ENCODE data around the gene LPP. TPM values are rescaled to one million over a fixed set of nuclear protein-coding genes. Genes with fewer than 3 reads are reported as not detected.

The LPP gene
- total RNA-seq, 1 donor from 2014 or later, result 222 TPM

- no peak for DNase-seq (ENCODE audit: low read depth)
- Mint-ChIP-seq H3K4me3 (ENCODE audit: unreplicated experiment) (no peak overlapping the region), H3K36me3 (ENCODE audit: low read depth, unreplicated experiment) (peaks cover 2% of the 10 kb centered on the region), H3K27me3 (ENCODE audit: low read depth, unreplicated experiment) (no peaks in the 10 kb centered on the region), H3K9me3 (ENCODE audit: unreplicated experiment) (no peaks in the 10 kb centered on the region), H3K27ac (ENCODE audit: unreplicated experiment) (no peak overlapping the region), H3K4me1 (ENCODE audit: low read depth, unreplicated experiment) (peaks cover 4% of the 10 kb centered on the region)
- Histone ChIP-seq H3K4me3 (ENCODE audit: insufficient read depth, low read depth, low read length) (no peak overlapping the region), H3K27me3 (ENCODE audit: insufficient read depth, low read length) (no peaks in the 10 kb centered on the region), H2AFZ (ENCODE audit: low read depth, low read length) (no peak overlapping the region), H4K20me1 (ENCODE audit: insufficient read depth, low read length) (peaks cover 37% of the 10 kb centered on the region), H3K27ac (ENCODE audit: low read depth, low read length) (no peak overlapping the region), H3K36me3 (ENCODE audit: insufficient read depth, low read length) (no peaks in the 10 kb centered on the region), H3K4me1 (ENCODE audit: insufficient read depth, low read length) (no peaks in the 10 kb centered on the region), H3K9me3 (ENCODE audit: insufficient read depth, low read depth, low read length) (no peaks in the 10 kb centered on the region), H3K4me2 (ENCODE audit: low read length) (no peak overlapping the region), H3K79me2 (ENCODE audit: insufficient read depth, low read length) (peaks cover 20% of the 10 kb centered on the region), H3K9ac (ENCODE audit: low read length) (no peak overlapping the region)
- no peak for FAIRE-seq
- TF ChIP-seq EZH2 (IDR thresholded peaks at IDR 0.05; ENCODE audit: insufficient read depth, low read length), result no peak
- TF ChIP-seq CTCF (IDR thresholded peaks at IDR 0.05; ENCODE audit: insufficient read depth, low read depth, low read length), result no peak
These were observed 580.4 kb downstream of the LPP start for GRCh38 chr3:188734395-188734794.

GRCh38 chr3:188739511-188739910 lies 585.6 kb downstream of the LPP start:
- Histone ChIP-seq H3K27ac (ENCODE audit: low read depth, low read length) (no peak overlapping the region), H3K4me1 (ENCODE audit: insufficient read depth, low read length) (no peaks in the 10 kb centered on the region), H3K4me3 (ENCODE audit: insufficient read depth, low read depth, low read length) (no peak overlapping the region), H2AFZ (ENCODE audit: low read depth, low read length) (no peak overlapping the region), H3K4me2 (ENCODE audit: low read length) (no peak overlapping the region), H3K79me2 (ENCODE audit: insufficient read depth, low read length) (peaks cover 35% of the 10 kb centered on the region), H3K36me3 (ENCODE audit: insufficient read depth, low read length) (no peaks in the 10 kb centered on the region), H3K9ac (ENCODE audit: low read length) (no peak overlapping the region), H4K20me1 (ENCODE audit: insufficient read depth, low read length) (peaks cover 39% of the 10 kb centered on the region), H3K27me3 (ENCODE audit: insufficient read depth, low read length) (no peaks in the 10 kb centered on the region), H3K9me3 (ENCODE audit: insufficient read depth, low read depth, low read length) (no peaks in the 10 kb centered on the region)
- H3K4me3 Mint-ChIP-seq (ENCODE audit: unreplicated experiment), result no peak overlapping the region
- FAIRE-seq, result no peak
- no peaks in the 10 kb centered on the region for H3K27me3 Mint-ChIP-seq (ENCODE audit: low read depth, unreplicated experiment)
- H3K36me3 Mint-ChIP-seq (ENCODE audit: low read depth, unreplicated experiment), result no peaks in the 10 kb centered on the region
- TF ChIP-seq EZH2 (IDR thresholded peaks at IDR 0.05; ENCODE audit: insufficient read depth, low read length) (no peak), CTCF (IDR thresholded peaks at IDR 0.05; ENCODE audit: insufficient read depth, low read depth, low read length) (no peak)
- peaks cover 4% of the 10 kb centered on the region for H3K4me1 Mint-ChIP-seq (ENCODE audit: low read depth, unreplicated experiment)
- no peak overlapping the region for H3K27ac Mint-ChIP-seq (ENCODE audit: unreplicated experiment)
- DNase-seq (ENCODE audit: low read depth), result no peak
- no peaks in the 10 kb centered on the region for H3K9me3 Mint-ChIP-seq (ENCODE audit: unreplicated experiment)

- Histone ChIP-seq H3K9me3 (ENCODE audit: insufficient read depth, low read depth, low read length) (no peaks in the 10 kb centered on the region), H4K20me1 (ENCODE audit: insufficient read depth, low read length) (peaks cover 34% of the 10 kb centered on the region), H3K27ac (ENCODE audit: low read depth, low read length) (no peak overlapping the region), H3K4me1 (ENCODE audit: insufficient read depth, low read length) (no peaks in the 10 kb centered on the region), H2AFZ (ENCODE audit: low read depth, low read length) (no peak overlapping the region), H3K4me2 (ENCODE audit: low read length) (no peak overlapping the region), H3K27me3 (ENCODE audit: insufficient read depth, low read length) (no peaks in the 10 kb centered on the region), H3K36me3 (ENCODE audit: insufficient read depth, low read length) (no peaks in the 10 kb centered on the region), H3K9ac (ENCODE audit: low read length) (no peak overlapping the region), H3K4me3 (ENCODE audit: insufficient read depth, low read depth, low read length) (no peak overlapping the region), H3K79me2 (ENCODE audit: insufficient read depth, low read length) (peaks cover 30% of the 10 kb centered on the region)
- DNase-seq (ENCODE audit: low read depth), result no peak
- Mint-ChIP-seq H3K27ac (ENCODE audit: unreplicated experiment) (no peak overlapping the region), H3K9me3 (ENCODE audit: unreplicated experiment) (no peaks in the 10 kb centered on the region), H3K4me1 (ENCODE audit: low read depth, unreplicated experiment) (peaks cover 4% of the 10 kb centered on the region), H3K4me3 (ENCODE audit: unreplicated experiment) (no peak overlapping the region), H3K36me3 (ENCODE audit: low read depth, unreplicated experiment) (no peaks in the 10 kb centered on the region), H3K27me3 (ENCODE audit: low read depth, unreplicated experiment) (no peaks in the 10 kb centered on the region)
- TF ChIP-seq CTCF (IDR thresholded peaks at IDR 0.05; ENCODE audit: insufficient read depth, low read depth, low read length) (no peak), EZH2 (IDR thresholded peaks at IDR 0.05; ENCODE audit: insufficient read depth, low read length) (no peak)
- no peak for FAIRE-seq
These were observed 586.1 kb downstream of the LPP start for GRCh38 chr3:188740010-188740409.
